Hepatocyte (in vitro differentiated cells): ENCODE results near the gene MVB12A. TPM values are rescaled to one million over a fixed set of nuclear protein-coding genes. Genes with fewer than 3 reads are reported as not detected.

Experiments used
- DNase-seq: peaks from one replicate; pipeline ENCODE4 v3.0.0-alpha.2; 2016; ENCODE audit warnings: low spot score
- H2AFZ ChIP-seq: fragments of 200-600 bp; sonication (generic); 2 replicates; pipeline ENCODE4 v1.6.0; 2016; ENCODE audit warnings: antibody characterized with exemption, mild to moderate bottlenecking
- H3K27ac ChIP-seq: fragments of 200-600 bp; sonication (generic); 2 replicates; pipeline ENCODE4 v1.5.1; 2016; ENCODE audit warnings: mild to moderate bottlenecking
- H3K27me3 ChIP-seq: fragments of 200-600 bp; sonication (generic); 2 replicates; pipeline ENCODE4 v1.6.1; 2016
- H3K36me3 ChIP-seq: fragments of 200-600 bp; sonication (generic); replicated peaks from 2 replicates; pipeline ENCODE4 v1.5.1; 2016; ENCODE audit warnings: low read depth; ENCODE audit not compliant: insufficient read depth
- H3K4me1 ChIP-seq: fragments of 200-600 bp; sonication (generic); 2 replicates; pipeline ENCODE4 v1.5.1; 2016; ENCODE audit warnings: mild to moderate bottlenecking, moderate library complexity; ENCODE audit not compliant: insufficient read depth
- H3K4me2 ChIP-seq: fragments of 200-600 bp; sonication (generic); 2 replicates; pipeline ENCODE4 v1.6.0; 2016
- H3K4me3 ChIP-seq: fragments of 200-600 bp; sonication (generic); 2 replicates; pipeline ENCODE4 v1.5.1; 2016; ENCODE audit warnings: mild to moderate bottlenecking
- H3K79me2 ChIP-seq: fragments of 200-600 bp; sonication (generic); 2 replicates; pipeline ENCODE4 v1.6.0; 2017; ENCODE audit warnings: mild to moderate bottlenecking
- H3K9me2 ChIP-seq: fragments of 200-600 bp; sonication (generic); replicated peaks from 2 replicates; pipeline ENCODE4 v1.6.0; 2017; ENCODE audit warnings: mild to moderate bottlenecking; ENCODE audit not compliant: insufficient read depth
- H3K9me3 ChIP-seq: fragments of 200-600 bp; sonication (generic); 2 replicates; pipeline ENCODE4 v1.5.1; 2016; ENCODE audit warnings: low read depth, mild to moderate bottlenecking
- H4K20me1 ChIP-seq: fragments of 200-600 bp; sonication (generic); 2 replicates; pipeline ENCODE4 v1.6.0; 2016; ENCODE audit warnings: mild to moderate bottlenecking; ENCODE audit not compliant: insufficient read depth, poor library complexity, severe bottlenecking
- EZH2 ChIP-seq: fragments of 200-600 bp; sonication (generic); IDR thresholded peaks from 2 replicates; pipeline ENCODE4 v1.6.1; 2016; ENCODE audit warnings: antibody characterized with exemption, mild to moderate bottlenecking, borderline replicate concordance
- EZH2phosphoT487 ChIP-seq: fragments of 200-600 bp; sonication (generic); IDR thresholded peaks from one replicate; pipeline ENCODE4 v1.6.1; 2018; ENCODE audit warnings: antibody characterized with exemption, mild to moderate bottlenecking, low read depth, moderate library complexity; ENCODE audit not compliant: unreplicated experiment, severe bottlenecking
- WGBS: methylation state at CpG from one replicate; pipeline ENCODE4 v1.1.6; 2016; ENCODE audit warnings: low lambda C conversion rate; ENCODE audit errors: missing lambda C conversion rate; 5-methylcytosine and 5-hydroxymethylcytosine counted together
- polyA plus RNA-seq: library from polyadenylated mRNA; unstranded; fragments of >200 nt; fragmentation: Nextera tagmentation; extraction: Ambion mirVana; gene quantifications from 2 replicates; pipeline ENCODE4 v1.2.1, GENCODE V29; 2016
- total RNA-seq: library from RNA; depleted of rRNA; stranded (reverse); fragments of >200 nt; gene quantifications from 2 replicates; pipeline ENCODE4 v1.2.3, GENCODE V29; 2014
- TF ChIP-seq, protein P1 (sequence below): fragments of 200-600 bp; sonication (generic); IDR thresholded peaks from 2 replicates; pipeline ENCODE4 v1.5.1; 2016; ENCODE audit warnings: antibody characterized with exemption, mild to moderate bottlenecking; ENCODE audit not compliant: poor library complexity

The MVB12A gene
- total RNA-seq (36.1 and 46.4 TPM in 2 replicates), polyA plus RNA-seq (65.2 and 77.1 TPM in 2 replicates)

DNA sequence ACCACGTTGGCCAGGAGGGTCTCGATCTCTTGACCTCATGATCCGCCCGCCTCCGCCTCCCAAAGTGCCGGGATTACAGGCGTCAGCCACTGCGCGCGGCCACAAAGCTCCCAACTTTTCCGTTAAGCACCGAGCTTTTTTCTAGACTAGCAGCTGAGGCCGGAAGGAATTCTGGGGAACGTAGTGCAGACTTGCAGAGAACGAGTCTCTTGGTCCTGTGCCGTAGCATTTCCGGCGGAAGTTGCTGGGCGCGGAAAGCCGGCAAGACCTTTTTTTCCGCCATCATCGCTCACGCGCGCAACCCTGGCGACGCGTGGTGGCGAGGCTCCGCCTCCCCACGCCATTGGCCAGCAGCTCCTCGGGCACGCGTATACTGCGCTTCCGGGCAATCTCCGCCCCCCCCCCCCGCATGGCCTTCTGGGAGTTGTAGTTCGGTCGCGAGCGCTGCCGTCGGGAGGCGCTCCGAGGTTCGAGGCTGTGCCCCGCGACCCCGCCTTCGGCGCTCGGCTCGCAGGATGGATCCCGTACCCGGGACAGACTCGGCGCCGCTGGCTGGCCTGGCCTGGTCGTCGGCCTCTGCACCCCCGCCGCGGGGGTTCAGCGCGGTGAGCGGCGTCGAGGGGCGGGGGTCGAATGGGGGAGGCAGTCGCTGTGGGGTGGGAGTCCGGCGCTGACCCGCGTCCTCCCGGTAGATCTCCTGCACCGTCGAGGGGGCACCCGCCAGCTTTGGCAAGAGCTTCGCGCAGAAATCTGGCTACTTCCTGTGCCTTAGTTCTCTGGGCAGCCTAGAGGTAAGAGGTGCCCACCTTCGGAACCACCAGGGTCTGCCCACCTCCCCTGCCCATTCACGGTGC, at the start of gene MVB12A:
MVB12A (plus strand) TSS at position 427 of the 854 bp plus-strand sequence; CDS start at position 516, 89 bp downstream.
- Histone ChIP-seq H2AFZ (peak within 1 kb of the TSS; percentile 80), H3K4me1 (peaks cover 12% of the 10 kb centered on the region), H3K36me3 (no peaks in the 10 kb centered on the region), H4K20me1 (no peaks in the 10 kb centered on the region), H3K4me2 (peak within 1 kb of the TSS; percentile 95), H3K4me3 (peak within 1 kb of the TSS; percentile 65), H3K79me2 (peaks cover 2% of the 10 kb centered on the region), H3K27ac (peak within 1 kb of the TSS; percentile 76), H3K27me3 (no peaks in the 10 kb centered on the region), H3K9me3 (no peaks in the 10 kb centered on the region), H3K9me2 (no peaks in the 10 kb centered on the region)
- TF ChIP-seq EZH2phosphoT487 = no peak
- no peak for TF ChIP-seq EZH2
- TF ChIP-seq, protein P1, sequence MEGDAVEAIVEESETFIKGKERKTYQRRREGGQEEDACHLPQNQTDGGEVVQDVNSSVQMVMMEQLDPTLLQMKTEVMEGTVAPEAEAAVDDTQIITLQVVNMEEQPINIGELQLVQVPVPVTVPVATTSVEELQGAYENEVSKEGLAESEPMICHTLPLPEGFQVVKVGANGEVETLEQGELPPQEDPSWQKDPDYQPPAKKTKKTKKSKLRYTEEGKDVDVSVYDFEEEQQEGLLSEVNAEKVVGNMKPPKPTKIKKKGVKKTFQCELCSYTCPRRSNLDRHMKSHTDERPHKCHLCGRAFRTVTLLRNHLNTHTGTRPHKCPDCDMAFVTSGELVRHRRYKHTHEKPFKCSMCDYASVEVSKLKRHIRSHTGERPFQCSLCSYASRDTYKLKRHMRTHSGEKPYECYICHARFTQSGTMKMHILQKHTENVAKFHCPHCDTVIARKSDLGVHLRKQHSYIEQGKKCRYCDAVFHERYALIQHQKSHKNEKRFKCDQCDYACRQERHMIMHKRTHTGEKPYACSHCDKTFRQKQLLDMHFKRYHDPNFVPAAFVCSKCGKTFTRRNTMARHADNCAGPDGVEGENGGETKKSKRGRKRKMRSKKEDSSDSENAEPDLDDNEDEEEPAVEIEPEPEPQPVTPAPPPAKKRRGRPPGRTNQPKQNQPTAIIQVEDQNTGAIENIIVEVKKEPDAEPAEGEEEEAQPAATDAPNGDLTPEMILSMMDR = no peak
- 2% methylated on average over 55 of the region's 85 CpGs for WGBS
- peak; percentile 98 for DNase-seq

DNA sequence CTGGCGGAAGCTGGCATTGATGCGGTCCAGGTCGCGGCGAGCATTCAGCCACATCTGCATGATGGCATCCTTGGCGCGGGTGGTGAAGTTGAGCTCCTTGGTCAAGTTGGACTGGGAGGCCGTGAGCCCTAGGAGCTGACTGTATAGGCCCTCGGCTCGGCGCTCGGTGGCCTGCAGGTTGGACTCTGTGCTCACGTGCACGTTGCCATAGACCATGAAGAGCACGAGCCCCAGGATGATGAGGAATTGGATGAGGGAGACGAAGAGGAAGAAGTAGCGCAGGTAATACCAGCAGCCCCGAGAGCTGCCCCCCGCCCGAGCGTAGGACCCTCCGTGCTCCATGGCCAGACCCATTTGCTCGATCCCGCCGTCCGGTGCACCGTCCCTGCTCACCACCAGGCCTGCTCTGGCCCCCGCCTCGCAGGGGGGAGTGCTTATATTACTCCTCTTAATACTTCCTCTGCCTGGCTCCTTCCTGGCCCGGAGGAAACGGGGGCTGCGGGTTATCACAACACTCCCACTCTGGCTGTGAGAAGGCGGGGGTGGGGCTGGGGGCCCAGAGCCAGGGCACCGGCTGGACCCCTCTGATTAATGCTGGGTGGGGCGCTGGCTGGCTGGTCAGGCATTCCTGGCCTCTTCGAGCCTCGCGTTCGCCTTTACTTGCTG, 42.8 kb upstream of the MVB12A start, which contains the start of gene PLVAP:
PLVAP (minus strand) TSS at position 408 of the 666 bp plus-strand sequence; CDS start at position 354, 54 bp downstream.
- Histone ChIP-seq H3K4me2 (no peak within 1 kb of the TSS), H3K27ac (no peak within 1 kb of the TSS), H3K36me3 (no peaks in the 10 kb centered on the region), H3K9me3 (no peaks in the 10 kb centered on the region), H4K20me1 (no peaks in the 10 kb centered on the region), H3K27me3 (no peaks in the 10 kb centered on the region), H3K79me2 (no peaks in the 10 kb centered on the region), H3K9me2 (no peaks in the 10 kb centered on the region), H2AFZ (no peak within 1 kb of the TSS), H3K4me3 (no peak within 1 kb of the TSS), H3K4me1 (no peaks in the 10 kb centered on the region)
- WGBS = 84% methylated on average over 36 of the region's 39 CpGs
- TF ChIP-seq EZH2phosphoT487 (no peak), EZH2 (no peak)
- TF ChIP-seq, protein P1 = no peak
- DNase-seq = no peak

DNA sequence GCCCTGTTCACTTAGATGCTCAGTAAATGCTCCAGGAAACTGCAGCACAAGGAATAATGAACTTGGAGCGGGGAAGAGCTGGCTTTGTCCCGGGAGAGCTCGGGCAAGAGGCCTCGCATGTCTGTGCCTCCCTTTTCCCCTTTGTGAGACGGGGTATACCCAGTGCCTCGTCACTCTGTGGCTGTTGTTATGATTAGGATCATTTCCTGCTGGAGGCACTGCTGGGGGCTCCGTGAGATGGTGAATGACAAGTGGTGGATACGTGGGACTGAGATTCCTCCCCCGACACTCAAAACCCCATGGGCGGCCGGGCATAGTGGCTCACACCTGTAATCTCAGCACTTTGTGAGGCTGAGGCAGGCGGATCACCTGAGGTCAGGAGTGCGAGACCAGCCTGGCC, 41.6 kb upstream of the MVB12A start:
- Histone ChIP-seq H3K4me3 (no peak overlapping the region), H3K36me3 (no peaks in the 10 kb centered on the region), H3K27me3 (no peaks in the 10 kb centered on the region), H4K20me1 (no peaks in the 10 kb centered on the region), H3K79me2 (no peaks in the 10 kb centered on the region), H3K4me1 (no peaks in the 10 kb centered on the region), H2AFZ (no peak overlapping the region), H3K4me2 (no peak overlapping the region), H3K9me3 (no peaks in the 10 kb centered on the region), H3K27ac (no peak overlapping the region), H3K9me2 (no peaks in the 10 kb centered on the region)
- WGBS = 74% methylated on average over 13 of the region's 13 CpGs
- DNase-seq = no peak
- no peak for TF ChIP-seq EZH2phosphoT487
- TF ChIP-seq, protein P1 = no peak
- TF ChIP-seq EZH2 = no peak
